ENCODE results near the gene DHFR.

DNA sequence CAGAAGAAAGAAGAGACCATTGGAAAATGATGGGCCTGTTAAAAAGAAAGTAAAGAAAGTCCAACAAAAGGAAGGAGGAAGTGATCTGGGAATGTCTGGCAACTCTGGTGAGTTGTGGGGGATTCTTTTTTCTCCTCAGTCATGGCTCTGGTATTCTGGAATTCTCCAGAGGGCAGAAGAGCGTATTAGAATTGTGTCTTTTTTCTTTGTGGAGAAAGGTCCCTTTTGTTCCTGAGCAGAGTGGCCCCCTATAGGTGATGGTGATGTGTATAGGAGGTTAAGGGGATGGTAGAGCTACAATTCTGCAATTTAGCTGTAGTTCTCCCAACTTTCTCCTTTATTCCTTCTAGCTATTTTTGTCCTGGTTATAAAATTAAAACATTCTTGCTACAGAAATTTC lies 1.6 kb upstream of the DHFR start:
- no peak for TF ChIP-seq POLR2A (IDR thresholded peaks at IDR 0.05)
- TF ChIP-seq, protein P1, sequence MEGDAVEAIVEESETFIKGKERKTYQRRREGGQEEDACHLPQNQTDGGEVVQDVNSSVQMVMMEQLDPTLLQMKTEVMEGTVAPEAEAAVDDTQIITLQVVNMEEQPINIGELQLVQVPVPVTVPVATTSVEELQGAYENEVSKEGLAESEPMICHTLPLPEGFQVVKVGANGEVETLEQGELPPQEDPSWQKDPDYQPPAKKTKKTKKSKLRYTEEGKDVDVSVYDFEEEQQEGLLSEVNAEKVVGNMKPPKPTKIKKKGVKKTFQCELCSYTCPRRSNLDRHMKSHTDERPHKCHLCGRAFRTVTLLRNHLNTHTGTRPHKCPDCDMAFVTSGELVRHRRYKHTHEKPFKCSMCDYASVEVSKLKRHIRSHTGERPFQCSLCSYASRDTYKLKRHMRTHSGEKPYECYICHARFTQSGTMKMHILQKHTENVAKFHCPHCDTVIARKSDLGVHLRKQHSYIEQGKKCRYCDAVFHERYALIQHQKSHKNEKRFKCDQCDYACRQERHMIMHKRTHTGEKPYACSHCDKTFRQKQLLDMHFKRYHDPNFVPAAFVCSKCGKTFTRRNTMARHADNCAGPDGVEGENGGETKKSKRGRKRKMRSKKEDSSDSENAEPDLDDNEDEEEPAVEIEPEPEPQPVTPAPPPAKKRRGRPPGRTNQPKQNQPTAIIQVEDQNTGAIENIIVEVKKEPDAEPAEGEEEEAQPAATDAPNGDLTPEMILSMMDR (IDR thresholded peaks at IDR 0.05): no peak

Data from esophagus squamous epithelium (tissue), 4 donors.